OCI-LY1 (cell line): ENCODE results near the gene ARMC9.

ENCODE experiments used
- EZH2 ChIP-seq: fragments of 200-600 bp; sonication (generic), shearing (Covaris generic); IDR thresholded peaks from 2 replicates; pipeline ENCODE4 v1.8.0; 2017; ENCODE audit warnings: borderline replicate concordance, mixed run types, mild to moderate bottlenecking, antibody characterized with exemption, low read length, moderate library complexity, mixed read lengths
- TF ChIP-seq, protein P1 (sequence below): fragments of 200-600 bp; sonication (generic), shearing (Covaris generic); IDR thresholded peaks from 2 replicates; pipeline ENCODE4 v1.5.1; 2017; ENCODE audit warnings: mild to moderate bottlenecking, antibody characterized with exemption, low read length, moderate library complexity, mixed read lengths

DNA sequence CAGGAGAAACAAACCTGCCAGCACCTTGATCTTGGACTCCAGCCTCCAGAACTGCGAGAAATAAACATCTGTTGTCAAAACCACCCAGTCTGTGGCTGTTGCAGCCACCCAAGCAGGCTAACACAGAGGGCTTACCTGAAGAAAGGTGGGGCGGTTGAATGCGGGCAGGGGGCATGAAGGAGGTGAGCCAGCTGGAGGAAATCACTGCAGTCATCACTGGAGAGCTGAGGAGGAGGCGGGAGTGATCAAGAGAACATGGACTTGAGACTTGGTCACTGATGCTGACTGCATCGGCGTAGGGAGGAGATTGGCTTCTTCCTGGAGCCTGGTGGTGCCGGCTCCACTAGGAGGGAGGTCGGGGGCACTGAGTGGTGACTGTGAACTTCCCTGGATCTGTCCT is 14.6 kb upstream of the ARMC9 start:
- TF ChIP-seq, protein P1, sequence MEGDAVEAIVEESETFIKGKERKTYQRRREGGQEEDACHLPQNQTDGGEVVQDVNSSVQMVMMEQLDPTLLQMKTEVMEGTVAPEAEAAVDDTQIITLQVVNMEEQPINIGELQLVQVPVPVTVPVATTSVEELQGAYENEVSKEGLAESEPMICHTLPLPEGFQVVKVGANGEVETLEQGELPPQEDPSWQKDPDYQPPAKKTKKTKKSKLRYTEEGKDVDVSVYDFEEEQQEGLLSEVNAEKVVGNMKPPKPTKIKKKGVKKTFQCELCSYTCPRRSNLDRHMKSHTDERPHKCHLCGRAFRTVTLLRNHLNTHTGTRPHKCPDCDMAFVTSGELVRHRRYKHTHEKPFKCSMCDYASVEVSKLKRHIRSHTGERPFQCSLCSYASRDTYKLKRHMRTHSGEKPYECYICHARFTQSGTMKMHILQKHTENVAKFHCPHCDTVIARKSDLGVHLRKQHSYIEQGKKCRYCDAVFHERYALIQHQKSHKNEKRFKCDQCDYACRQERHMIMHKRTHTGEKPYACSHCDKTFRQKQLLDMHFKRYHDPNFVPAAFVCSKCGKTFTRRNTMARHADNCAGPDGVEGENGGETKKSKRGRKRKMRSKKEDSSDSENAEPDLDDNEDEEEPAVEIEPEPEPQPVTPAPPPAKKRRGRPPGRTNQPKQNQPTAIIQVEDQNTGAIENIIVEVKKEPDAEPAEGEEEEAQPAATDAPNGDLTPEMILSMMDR = no peak
- TF ChIP-seq EZH2 = no peak
